Measurements from ENCODE around the gene EPS8L2. TPM values are rescaled to one million over a fixed set of nuclear protein-coding genes. Genes with fewer than 3 reads are reported as not detected.

Gene EPS8L2
- total and polyA plus RNA-seq, 9 of the 15 experiments (the other 6 are each of a cell fraction or from before 2014, with no cell fraction given), result 0.75 to 17.0 (median 3.7) TPM

DNA sequence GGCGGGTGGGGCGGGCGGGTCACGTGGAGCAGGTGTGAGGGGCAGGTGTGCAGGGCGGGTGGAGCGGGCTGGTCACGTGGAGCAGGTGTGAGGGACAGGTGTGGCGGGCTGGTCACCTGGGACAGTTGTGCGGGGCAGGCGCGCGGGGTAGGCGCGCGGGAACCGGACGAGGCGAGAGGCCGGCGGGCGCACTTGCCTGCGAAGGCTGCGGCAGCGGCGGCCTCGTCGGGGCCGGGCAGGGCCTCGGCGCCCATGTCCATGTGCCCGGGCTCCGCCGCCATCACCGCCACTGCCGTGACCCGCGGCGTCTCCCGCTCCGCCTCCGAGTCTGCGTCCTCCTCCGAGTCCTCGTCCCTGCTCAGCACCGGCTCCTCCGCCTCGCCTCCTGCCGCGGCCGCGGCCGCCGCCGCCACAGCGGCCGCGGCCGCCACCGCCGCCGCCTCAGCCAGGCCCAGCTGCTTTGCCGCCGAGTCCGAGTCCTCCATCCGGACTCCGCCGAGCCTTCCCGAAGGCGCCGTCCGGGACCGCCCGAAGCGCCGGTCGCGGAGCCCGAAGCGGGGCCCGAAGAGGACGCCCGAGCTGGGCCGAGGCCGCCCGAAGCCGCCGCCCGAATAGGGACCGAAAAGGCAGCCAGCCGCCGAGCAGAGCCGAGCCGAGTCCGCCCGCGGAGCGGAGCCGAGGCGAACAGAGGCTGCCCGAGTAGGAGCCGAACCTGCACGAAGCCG lies 11.3 kb upstream of the EPS8L2 start, which contains the start of gene DEAF1 (continued):
- TF ChIP-seq JUND (IDR thresholded peaks at IDR 0.05; ENCODE audit: borderline replicate concordance, low read depth, low read length), result no peak
- TF ChIP-seq JUND (tag; IDR thresholded peaks at IDR 0.05; ENCODE audit: borderline replicate concordance, low read depth, low read length), result no peak
- no peak for TF ChIP-seq PTBP1 (IDR thresholded peaks at IDR 0.05; ENCODE audit: low read depth, low read length)
- no peak for TF ChIP-seq BMI1 (IDR thresholded peaks at IDR 0.05; ENCODE audit: low read length)
- no peak for TF ChIP-seq C11orf30 (IDR thresholded peaks at IDR 0.05; ENCODE audit: low read depth)
- no peak for TF ChIP-seq ELF1 (tag; IDR thresholded peaks at IDR 0.05)
- TF ChIP-seq CHCHD3 (CRISPR knock-in tag; IDR thresholded peaks at IDR 0.05), result no peak
- peak; percentile 79; the same call in 1 of the 2 replicates for TF ChIP-seq HOMEZ (CRISPR knock-in tag; IDR thresholded peaks at IDR 0.05)
- TF ChIP-seq U2AF1 (optimal IDR thresholded peaks at IDR 0.05; ENCODE audit: low read depth, low read length), result no peak
- no peak for TF ChIP-seq RCOR1 (IDR thresholded peaks at IDR 0.05; ENCODE audit: borderline replicate concordance in 1 of 2, low read depth in 2 of 2, low read length in 2 of 2)
- TF ChIP-seq ZNF121 (CRISPR knock-in tag; conservative IDR thresholded peaks at IDR 0.05), result no peak
- TF ChIP-seq ARHGAP35 (IDR thresholded peaks at IDR 0.05; ENCODE audit: partially characterized antibody), result no peak
- no peak for TF ChIP-seq RBM14 (IDR thresholded peaks at IDR 0.05; ENCODE audit: borderline replicate concordance, insufficient read depth, low read depth, low read length)
- no peak for TF ChIP-seq EP300 (IDR thresholded peaks at IDR 0.05; ENCODE audit: low read length)
- TF ChIP-seq SMAD4 (CRISPR knock-in tag; conservative IDR thresholded peaks at IDR 0.05), result peak; percentile 86
- no peak for TF ChIP-seq RHOXF2B (CRISPR knock-in tag; conservative IDR thresholded peaks at IDR 0.05)
- TF ChIP-seq MTF1 (CRISPR knock-in tag; IDR thresholded peaks at IDR 0.05; ENCODE audit: borderline replicate concordance), result no peak
- no peak for TF ChIP-seq ZNF224 (CRISPR knock-in tag; IDR thresholded peaks at IDR 0.05)
- no peak for TF ChIP-seq ZNF699 (CRISPR knock-in tag; IDR thresholded peaks at IDR 0.05; ENCODE audit: insufficient replicate concordance)
- TF ChIP-seq ZNF436 (CRISPR knock-in tag; IDR thresholded peaks at IDR 0.05), result no peak
- TF ChIP-seq RUNX1 (IDR thresholded peaks at IDR 0.05; ENCODE audit: low read depth), result no peak
- TF ChIP-seq, protein P1, sequence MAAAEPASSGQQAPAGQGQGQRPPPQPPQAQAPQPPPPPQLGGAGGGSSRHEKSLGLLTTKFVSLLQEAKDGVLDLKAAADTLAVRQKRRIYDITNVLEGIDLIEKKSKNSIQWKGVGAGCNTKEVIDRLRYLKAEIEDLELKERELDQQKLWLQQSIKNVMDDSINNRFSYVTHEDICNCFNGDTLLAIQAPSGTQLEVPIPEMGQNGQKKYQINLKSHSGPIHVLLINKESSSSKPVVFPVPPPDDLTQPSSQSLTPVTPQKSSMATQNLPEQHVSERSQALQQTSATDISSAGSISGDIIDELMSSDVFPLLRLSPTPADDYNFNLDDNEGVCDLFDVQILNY (CRISPR knock-in tag; IDR thresholded peaks at IDR 0.05), result peak; percentile 75; the same call in 1 of the 2 replicates
- no peak for TF ChIP-seq TFE3 (CRISPR knock-in tag; IDR thresholded peaks at IDR 0.05)
- no peak for TF ChIP-seq IFI16 (CRISPR knock-in tag; IDR thresholded peaks at IDR 0.05)
- TF ChIP-seq HMG20A (CRISPR knock-in tag; conservative IDR thresholded peaks at IDR 0.05), result no peak
- no peak for TF ChIP-seq POLR2AphosphoS5 (IDR thresholded peaks at IDR 0.05; ENCODE audit: control insufficient read depth, insufficient read depth, low read depth, low read length)
